GM18861 (cell line): ENCODE data around the gene RNF138.
A peak's percentile ranks its signal among the peaks of the same experiment; 100 is the strongest.
"Not testable (repeated sequence)": the region's sequence is repeated elsewhere in the genome, so short reads cannot be mapped to it uniquely, and the experiment has no call there.

Source experiments
- ATAC-seq: cut with Tn5 transposase; IDR thresholded peaks from one replicate; pipeline ENCODE4 v1.9.1; 2021; ENCODE audit not compliant: unreplicated experiment

The RNF138 gene

GRCh38 chr18:32091724-32092421, at the start of gene RNF138:
Gene RNF138, plus strand, starts transcription at chr18:32091874. Its CDS starts 903 bp downstream, at chr18:32092777.
- ATAC-seq = peak; percentile 51

- ATAC-seq = no peak
These were observed 49.3 kb upstream of the RNF138 start for GRCh38 chr18:32042337-32042736.

- peak; percentile 48 for ATAC-seq
These were observed 43.1 kb upstream of the RNF138 start for GRCh38 chr18:32048507-32049091.

- no peak for ATAC-seq
These were observed 42.1 kb upstream of the RNF138 start for GRCh38 chr18:32049393-32050171.

- no peak for ATAC-seq
These were observed 34.9 kb upstream of the RNF138 start for GRCh38 chr18:32056613-32057358.

- ATAC-seq = no peak
These were observed 34.0 kb upstream of the RNF138 start for GRCh38 chr18:32057624-32058165.

- no peak for ATAC-seq
These were observed 31.6 kb upstream of the RNF138 start for GRCh38 chr18:32060026-32060425.

- no peak for ATAC-seq
These were observed 24.1 kb upstream of the RNF138 start for GRCh38 chr18:32067375-32068167.

GRCh38 chr18:32072321-32072720, 19.4 kb upstream of the RNF138 start:
- peak; percentile 67 for ATAC-seq

GRCh38 chr18:32074206-32074605, 17.5 kb upstream of the RNF138 start:
- ATAC-seq = no peak

GRCh38 chr18:32078845-32079244, 12.8 kb upstream of the RNF138 start:
- no peak for ATAC-seq

- no peak for ATAC-seq
These were observed 9.8 kb upstream of the RNF138 start for GRCh38 chr18:32081881-32082280.

- ATAC-seq = no peak
These were observed 7.9 kb upstream of the RNF138 start for GRCh38 chr18:32083781-32084180.

GRCh38 chr18:32086881-32087280, 4.8 kb upstream of the RNF138 start:
- no peak for ATAC-seq

GRCh38 chr18:32090831-32091230, 843 bp upstream of the RNF138 start:
- ATAC-seq = not testable (repeated sequence)

GRCh38 chr18:32091325-32091723, 350 bp upstream of the RNF138 start:
- ATAC-seq = no peak

- peak; percentile 73 for ATAC-seq
These were observed 888 bp downstream of the RNF138 start for GRCh38 chr18:32092422-32093101.

- peak; percentile 36 for ATAC-seq
These were observed 1.4 kb downstream of the RNF138 start for GRCh38 chr18:32093102-32093511.

GRCh38 chr18:32093523-32093922, 1.8 kb downstream of the RNF138 start:
- ATAC-seq = no peak
